Measurements from ENCODE around the gene TRABD2B.
A peak's percentile ranks its signal among the peaks of the same experiment; 100 is the strongest.

TRABD2B gene

GRCh38 chr1:47992720-47993415, 4.3 kb downstream of the TRABD2B start:
- DNase-seq (ENCODE audit: low spot score) = no peak

GRCh38 chr1:47991673-47992072, 5.5 kb downstream of the TRABD2B start:
- DNase-seq (ENCODE audit: low spot score) = no peak

GRCh38 chr1:47991187-47991586, 6.0 kb downstream of the TRABD2B start:
- DNase-seq (ENCODE audit: low spot score) = no peak

GRCh38 chr1:47990286-47990685, 6.9 kb downstream of the TRABD2B start:
- DNase-seq (ENCODE audit: low spot score) = no peak

- DNase-seq (ENCODE audit: low spot score) = no peak
Measured at GRCh38 chr1:47987601-47988000, 9.6 kb downstream of the TRABD2B start.

GRCh38 chr1:47986761-47987200, 10.4 kb downstream of the TRABD2B start:
- DNase-seq (ENCODE audit: low spot score) = no peak

- DNase-seq (ENCODE audit: low spot score) = no peak
Measured at GRCh38 chr1:47985018-47985417, 12.2 kb downstream of the TRABD2B start.

- no peak for DNase-seq (ENCODE audit: low spot score)
Measured at GRCh38 chr1:47984175-47984789, 12.9 kb downstream of the TRABD2B start.

GRCh38 chr1:47983691-47984090, 13.5 kb downstream of the TRABD2B start:
- DNase-seq (ENCODE audit: low spot score) = no peak

- no peak for DNase-seq (ENCODE audit: low spot score)
Measured at GRCh38 chr1:47981667-47982350, 15.4 kb downstream of the TRABD2B start.

- no peak for DNase-seq (ENCODE audit: low spot score)
Measured at GRCh38 chr1:47980501-47980900, 16.7 kb downstream of the TRABD2B start.

GRCh38 chr1:47979724-47980123, 17.5 kb downstream of the TRABD2B start:
- DNase-seq (ENCODE audit: low spot score) = no peak

- DNase-seq (ENCODE audit: low spot score) = no peak
Measured at GRCh38 chr1:47978486-47978885, 18.7 kb downstream of the TRABD2B start.

- DNase-seq (ENCODE audit: low spot score) = no peak
Measured at GRCh38 chr1:47976728-47977127, 20.5 kb downstream of the TRABD2B start.

- no peak for DNase-seq (ENCODE audit: low spot score)
Measured at GRCh38 chr1:47976267-47976666, 20.9 kb downstream of the TRABD2B start.

- DNase-seq (ENCODE audit: low spot score) = no peak
Measured at GRCh38 chr1:47975302-47975921, 21.8 kb downstream of the TRABD2B start.

- peak; percentile 11 for DNase-seq (ENCODE audit: low spot score)
Measured at GRCh38 chr1:47972864-47973432, 24.2 kb downstream of the TRABD2B start.

GRCh38 chr1:47971385-47972160, 25.6 kb downstream of the TRABD2B start:
- DNase-seq (ENCODE audit: low spot score) = no peak

GRCh38 chr1:47970882-47971281, 26.3 kb downstream of the TRABD2B start:
- DNase-seq (ENCODE audit: low spot score) = no peak

- DNase-seq (ENCODE audit: low spot score) = no peak
Measured at GRCh38 chr1:47969478-47969877, 27.7 kb downstream of the TRABD2B start.

GRCh38 chr1:47968556-47968888, 28.7 kb downstream of the TRABD2B start:
- DNase-seq (ENCODE audit: low spot score) = no peak
